ENCODE results near the gene GEMIN7.

GRCh38 chr19:45086480-45086879 lies 7.4 kb downstream of the GEMIN7 start:
- TF ChIP-seq POLR2A (IDR thresholded peaks at IDR 0.05; ENCODE audit: extremely low read depth, insufficient read length) (no peak), CTCF (IDR thresholded peaks at IDR 0.05; ENCODE audit: low read depth, low read length) (no peak)

Measured in NB4 (cell line).